ENCODE results near the gene GAS6.

The GAS6 gene

GRCh38 chr13:113850722-113851479 lies 13.0 kb downstream of the GAS6 start:
- DNase-seq = no peak

GRCh38 chr13:113849981-113850721 lies 13.7 kb downstream of the GAS6 start:
- DNase-seq = no peak

GRCh38 chr13:113849546-113849945 lies 14.3 kb downstream of the GAS6 start:
- DNase-seq = no peak

- DNase-seq = no peak
These were observed 15.2 kb downstream of the GAS6 start for GRCh38 chr13:113848431-113849260.

GRCh38 chr13:113848020-113848419 lies 15.9 kb downstream of the GAS6 start:
- DNase-seq = no peak

- no peak for DNase-seq
These were observed 17.1 kb downstream of the GAS6 start for GRCh38 chr13:113846636-113847318.

GRCh38 chr13:113845723-113846635 lies 17.9 kb downstream of the GAS6 start:
- DNase-seq = no peak

GRCh38 chr13:113845055-113845454 lies 18.8 kb downstream of the GAS6 start:
- DNase-seq = no peak

GRCh38 chr13:113843864-113844556 lies 19.9 kb downstream of the GAS6 start:
- no peak for DNase-seq

- DNase-seq = no peak
These were observed 20.7 kb downstream of the GAS6 start for GRCh38 chr13:113843063-113843654.

- no peak for DNase-seq
These were observed 21.4 kb downstream of the GAS6 start for GRCh38 chr13:113842336-113843062.

GRCh38 chr13:113841353-113841650 lies 22.6 kb downstream of the GAS6 start:
- no peak for DNase-seq

- DNase-seq = no peak
These were observed 23.1 kb downstream of the GAS6 start for GRCh38 chr13:113840541-113841352.

- no peak for DNase-seq
These were observed 24.2 kb downstream of the GAS6 start for GRCh38 chr13:113839536-113840204.

GRCh38 chr13:113838711-113839201 lies 25.1 kb downstream of the GAS6 start:
- no peak for DNase-seq

- DNase-seq = peak; percentile 88
These were observed 26.1 kb downstream of the GAS6 start for GRCh38 chr13:113837560-113838355.

GRCh38 chr13:113836768-113837559 lies 26.9 kb downstream of the GAS6 start:
- DNase-seq = no peak

Measured in 8988T (cell line).